Measurements from ENCODE around the gene CATSPER4.

GRCh38 chr1:26156285-26157038 is 33.9 kb upstream of the CATSPER4 start:
- TF ChIP-seq POLR2AphosphoS5 (IDR thresholded peaks at IDR 0.05), result no peak
- TF ChIP-seq CTCF (IDR thresholded peaks at IDR 0.05; ENCODE audit: poor library complexity, severe bottlenecking), result no peak
- TF ChIP-seq REST (IDR thresholded peaks at IDR 0.05; ENCODE audit: borderline replicate concordance), result no peak
- no peak for TF ChIP-seq RAD21 (conservative IDR thresholded peaks at IDR 0.05)
- no peak for TF ChIP-seq TAF1 (IDR thresholded peaks at IDR 0.05; ENCODE audit: low read depth)
- TF ChIP-seq EZH2 (IDR thresholded peaks at IDR 0.05; ENCODE audit: borderline replicate concordance, insufficient read depth, low read length, poor library complexity, severe bottlenecking), result no peak
- TF ChIP-seq EP300 (conservative IDR thresholded peaks at IDR 0.05; ENCODE audit: poor library complexity, severe bottlenecking), result no peak
- TF ChIP-seq MXI1 (conservative IDR thresholded peaks at IDR 0.05; ENCODE audit: poor library complexity, severe bottlenecking), result no peak

All from neural cell (in vitro differentiated cells).